ENCODE measurements around the gene TTLL3. TPM values are rescaled to one million over a fixed set of nuclear protein-coding genes. Genes with fewer than 3 reads are reported as not detected.
A peak's percentile ranks its signal among the peaks of the same experiment; 100 is the strongest.
"Not testable (repeated sequence)": the region's sequence is repeated elsewhere in the genome, so short reads cannot be mapped to it uniquely, and the experiment has no call there.

Gene TTLL3
- polyA plus RNA-seq, 1 donor: 37.3 TPM

DNA sequence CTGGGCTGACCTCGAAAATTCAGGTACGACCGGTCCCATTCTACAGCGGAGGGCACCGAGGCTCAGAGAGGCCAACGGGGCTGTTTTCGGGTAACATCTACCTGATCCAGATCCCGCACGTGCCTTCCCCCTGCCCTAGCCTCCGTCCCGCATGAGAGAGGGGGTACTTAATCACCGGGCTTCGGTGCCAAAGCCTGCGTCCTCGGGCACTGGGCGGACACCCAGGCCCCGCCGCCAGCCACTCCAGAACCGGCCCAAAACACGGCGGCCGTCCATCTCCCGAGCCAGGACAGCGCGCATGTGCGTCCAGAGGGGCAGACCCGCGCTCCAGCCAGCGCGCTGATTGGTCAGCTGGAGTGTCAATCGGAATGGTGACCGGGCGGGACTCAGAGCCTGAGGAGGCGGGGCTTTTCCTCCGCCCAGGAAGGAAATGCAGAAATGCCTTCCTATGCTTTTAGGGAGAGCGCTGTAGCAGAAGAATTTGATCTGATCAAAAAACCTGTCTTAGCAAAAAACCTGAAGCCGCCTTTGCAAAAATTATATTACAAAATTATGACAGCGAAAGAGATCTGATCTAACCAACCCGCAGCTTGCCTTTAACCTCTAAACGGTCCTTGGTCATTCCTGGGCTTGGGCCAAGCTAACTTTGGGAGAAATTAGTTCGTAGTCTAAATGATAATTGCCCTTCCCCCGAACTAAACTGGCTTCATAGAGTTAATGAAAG lies 33.8 kb downstream of the TTLL3 start, which contains the start of gene RPUSD3:
Gene RPUSD3 (minus strand): TSS at position 294 of the 724 bp plus-strand sequence. CDS start 18 bp downstream, at position 276.
- peak; percentile 98 for DNase-seq

GRCh38 chr3:9846231-9846630 lies 36.2 kb downstream of the TTLL3 start:
- no peak for DNase-seq

- no peak for DNase-seq
Observed at GRCh38 chr3:9846931-9847488, 36.9 kb downstream of the TTLL3 start.

DNA sequence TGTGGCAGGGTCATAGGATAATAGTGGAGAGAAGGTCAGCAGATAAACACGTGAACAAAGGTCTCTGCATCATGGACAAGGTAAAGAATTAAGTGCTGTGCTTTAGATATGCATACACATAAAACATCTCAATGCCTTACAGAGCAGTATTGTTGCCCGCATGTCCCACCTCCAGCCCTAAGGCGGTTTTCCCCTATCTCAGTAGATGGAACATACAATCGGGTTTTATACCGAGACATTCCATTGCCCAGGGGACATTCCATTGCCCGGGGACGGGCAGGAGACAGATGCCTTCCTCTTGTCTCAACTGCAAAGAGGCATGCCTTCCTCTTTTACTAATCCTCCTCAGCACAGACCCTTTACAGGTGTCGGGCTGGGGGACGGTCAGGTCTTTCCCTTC lies 37.8 kb downstream of the TTLL3 start:
- not testable (repeated sequence) for DNase-seq

DNA sequence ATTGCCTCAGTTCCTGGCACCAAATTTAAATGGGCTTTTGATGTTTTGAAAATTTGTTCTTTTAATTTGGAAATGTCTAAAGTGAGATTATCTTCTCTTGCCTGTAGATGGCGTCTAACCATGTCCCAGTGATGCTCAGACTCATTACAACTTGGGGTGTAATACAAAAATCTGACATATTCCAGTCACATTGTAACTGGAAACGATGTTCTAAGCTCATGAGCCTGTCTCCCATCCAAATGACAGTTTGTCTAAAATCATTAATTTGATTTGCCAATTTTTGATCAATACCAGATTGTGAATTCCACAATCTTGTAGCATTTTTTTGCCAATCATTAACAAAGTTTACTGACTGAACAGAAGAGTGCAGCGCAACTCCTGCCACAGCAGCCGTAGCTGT lies 38.8 kb downstream of the TTLL3 start:
- not testable (repeated sequence) for DNase-seq

DNA sequence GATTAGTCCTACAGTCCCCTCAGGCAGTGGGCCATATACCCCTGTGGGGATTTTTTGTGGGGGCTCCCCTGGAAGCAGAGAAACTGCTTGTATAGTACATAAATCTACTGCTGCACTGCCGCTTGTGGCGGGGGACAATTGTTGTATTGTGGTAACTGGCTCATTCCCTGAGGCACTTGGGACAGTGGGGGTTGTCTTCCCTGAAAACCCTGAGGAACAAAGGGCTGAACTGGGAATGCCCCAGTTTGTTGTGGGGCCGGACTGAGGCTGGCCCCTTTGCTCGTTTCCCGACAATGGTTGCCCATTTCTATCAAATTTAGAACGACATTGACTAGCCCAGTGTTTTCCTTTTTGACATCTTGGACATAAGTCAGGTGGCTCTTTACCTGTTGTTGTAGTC lies 41.3 kb downstream of the TTLL3 start:
- not testable (repeated sequence) for DNase-seq

DNA sequence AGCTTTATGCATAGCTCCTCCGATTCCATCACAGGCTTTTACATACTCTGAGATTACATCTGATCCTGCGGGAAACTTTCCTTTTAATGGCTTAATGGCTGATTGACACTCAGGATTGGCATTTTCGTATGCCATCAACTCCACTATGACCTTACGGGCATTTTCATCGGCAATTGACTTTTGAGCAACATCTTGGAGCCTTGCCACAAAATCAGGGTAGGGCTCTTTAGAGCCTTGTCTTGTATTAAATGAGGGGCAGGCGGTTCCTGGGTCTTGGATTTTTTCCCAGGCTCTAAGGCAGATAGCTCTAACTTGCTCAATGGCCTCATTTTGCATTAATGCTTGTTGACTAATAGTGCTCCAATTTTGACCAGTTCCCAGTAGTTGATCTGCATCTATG lies 41.9 kb downstream of the TTLL3 start:
- DNase-seq: not testable (repeated sequence)

DNA sequence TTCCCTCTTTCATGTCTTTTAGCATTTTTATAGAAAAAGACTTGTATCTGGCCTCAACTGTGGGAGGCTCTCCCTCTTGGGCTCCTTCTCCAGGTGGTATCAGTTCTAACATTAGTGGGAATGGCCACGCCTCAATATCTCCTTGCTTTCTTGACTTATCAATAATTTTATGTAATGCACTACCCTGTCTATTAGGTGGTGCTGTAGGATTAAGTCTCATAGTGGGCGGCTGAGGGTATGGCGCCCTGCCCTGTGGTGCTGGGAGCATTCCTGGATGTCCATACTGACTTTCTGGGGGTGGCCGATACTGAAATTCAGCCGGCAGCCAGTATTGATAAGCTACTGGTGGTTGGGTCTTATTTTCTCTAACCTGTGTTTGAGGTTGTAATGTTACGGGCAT lies 42.5 kb downstream of the TTLL3 start:
- no peak for DNase-seq

DNA sequence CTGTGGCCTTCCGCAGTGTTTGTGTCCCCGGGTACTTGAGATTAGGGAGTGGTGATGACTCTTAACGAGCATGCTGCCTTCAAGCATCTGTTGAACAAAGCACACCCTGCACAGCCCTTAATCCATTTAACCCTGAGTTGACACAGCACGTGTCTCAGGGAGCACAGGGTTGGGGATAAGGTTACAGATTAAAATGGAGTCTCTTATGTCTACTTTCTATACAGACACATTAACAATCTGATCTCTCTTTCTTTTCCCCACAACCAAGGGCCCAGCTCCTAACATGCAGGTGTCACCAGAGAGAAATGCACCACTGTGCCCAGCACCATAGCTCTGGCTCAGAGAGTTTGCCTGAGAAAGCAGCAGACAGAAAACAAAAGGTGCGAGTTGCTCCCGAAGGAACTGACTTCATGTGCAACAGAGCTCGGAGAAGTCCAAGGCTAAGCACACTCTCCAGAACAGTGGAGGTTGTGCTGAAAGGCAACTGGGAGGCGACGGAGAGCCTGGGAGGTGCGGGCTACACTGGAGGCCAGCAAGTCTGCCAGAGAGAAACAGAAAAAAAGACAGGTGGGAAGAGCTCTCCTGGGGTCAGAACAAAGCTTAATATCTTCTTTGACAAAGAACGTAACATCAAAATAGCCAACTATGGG lies 44.4 kb downstream of the TTLL3 start:
- DNase-seq: not testable (repeated sequence)

DNA sequence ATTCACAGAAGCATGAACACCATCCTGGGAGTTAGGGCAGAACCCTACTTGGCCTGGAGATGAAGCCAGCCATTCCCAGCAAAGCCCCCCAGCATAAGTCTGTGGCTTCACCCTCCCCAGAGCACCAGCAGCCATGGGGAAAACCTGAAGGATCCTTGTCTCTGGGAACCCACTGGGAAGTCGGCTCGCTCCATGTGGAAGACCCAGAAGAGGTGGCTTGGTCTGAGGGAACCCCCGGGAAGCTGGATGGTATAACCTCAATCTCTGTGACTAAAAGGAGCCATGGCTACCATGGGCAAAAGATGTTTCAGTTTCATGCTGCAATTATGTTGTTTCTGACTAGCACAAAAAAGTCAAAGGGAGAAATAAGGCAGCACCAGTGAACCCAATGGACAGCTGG lies 45.5 kb downstream of the TTLL3 start:
- DNase-seq: no peak

GRCh38 chr3:9859530-9860025 lies 49.5 kb downstream of the TTLL3 start:
- DNase-seq: no peak

GRCh38 chr3:9861201-9861600 lies 51.1 kb downstream of the TTLL3 start:
- DNase-seq: no peak

DNA sequence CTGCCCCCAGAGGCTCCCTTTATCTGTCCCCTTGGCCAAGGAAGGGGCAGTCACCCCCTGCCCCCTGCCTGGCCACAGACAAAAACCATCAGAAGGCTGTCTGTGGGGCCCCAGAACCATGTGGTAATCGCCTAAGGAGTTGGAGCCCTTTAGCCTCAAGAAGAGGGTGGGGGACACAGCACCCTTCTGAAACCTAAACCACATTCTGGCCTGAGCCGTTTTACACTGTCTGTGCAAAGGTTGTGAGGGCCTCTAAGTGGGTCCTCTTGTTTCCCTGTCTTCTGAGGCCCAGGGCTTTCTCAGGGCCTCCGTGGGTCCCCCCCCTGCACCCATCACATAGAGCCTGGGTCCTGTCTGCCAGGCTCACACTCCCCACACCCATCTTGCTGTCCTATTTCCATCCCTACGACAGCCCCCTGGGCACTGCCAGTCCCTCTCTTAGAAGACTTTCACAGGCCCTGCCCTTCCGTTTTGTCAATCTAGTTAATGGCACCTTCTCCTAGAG lies 51.6 kb downstream of the TTLL3 start:
- DNase-seq: no peak

DNA sequence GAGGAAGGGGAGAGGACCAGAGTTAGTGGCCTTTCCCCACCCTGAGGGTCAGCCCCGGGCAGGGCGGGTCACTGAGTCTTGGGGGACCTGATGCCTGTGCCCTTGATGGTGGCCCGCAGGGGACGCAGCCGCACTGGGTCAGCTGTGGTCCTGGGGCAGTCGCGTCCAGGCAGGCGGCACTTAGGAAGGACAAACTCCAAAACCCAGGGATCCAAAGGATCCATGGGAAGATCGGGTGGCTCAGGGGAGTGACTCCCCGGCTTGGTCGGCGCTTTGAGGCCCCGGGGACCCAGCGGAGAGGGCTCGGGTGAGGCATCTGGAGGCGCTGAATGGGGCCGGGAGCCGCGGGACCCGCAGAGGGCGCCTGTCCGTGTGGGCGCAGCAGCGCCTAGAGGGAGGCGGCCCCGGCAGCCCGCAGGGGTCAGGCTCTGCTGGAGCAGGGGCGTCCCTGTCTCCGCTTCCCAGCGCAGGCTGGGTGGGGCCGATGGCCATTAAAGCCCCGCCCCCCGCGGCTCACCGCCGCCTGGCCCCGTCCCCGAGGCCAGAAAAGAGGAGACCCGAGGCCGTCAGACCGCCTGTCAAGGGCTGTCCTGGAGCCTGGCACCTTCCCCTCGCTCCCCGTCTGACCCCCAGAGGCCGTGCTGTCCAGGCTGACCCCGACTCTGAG lies 52.5 kb downstream of the TTLL3 start:
- peak; percentile 43 for DNase-seq

GRCh38 chr3:9863058-9863772 lies 53.2 kb downstream of the TTLL3 start:
- DNase-seq: no peak

DNA sequence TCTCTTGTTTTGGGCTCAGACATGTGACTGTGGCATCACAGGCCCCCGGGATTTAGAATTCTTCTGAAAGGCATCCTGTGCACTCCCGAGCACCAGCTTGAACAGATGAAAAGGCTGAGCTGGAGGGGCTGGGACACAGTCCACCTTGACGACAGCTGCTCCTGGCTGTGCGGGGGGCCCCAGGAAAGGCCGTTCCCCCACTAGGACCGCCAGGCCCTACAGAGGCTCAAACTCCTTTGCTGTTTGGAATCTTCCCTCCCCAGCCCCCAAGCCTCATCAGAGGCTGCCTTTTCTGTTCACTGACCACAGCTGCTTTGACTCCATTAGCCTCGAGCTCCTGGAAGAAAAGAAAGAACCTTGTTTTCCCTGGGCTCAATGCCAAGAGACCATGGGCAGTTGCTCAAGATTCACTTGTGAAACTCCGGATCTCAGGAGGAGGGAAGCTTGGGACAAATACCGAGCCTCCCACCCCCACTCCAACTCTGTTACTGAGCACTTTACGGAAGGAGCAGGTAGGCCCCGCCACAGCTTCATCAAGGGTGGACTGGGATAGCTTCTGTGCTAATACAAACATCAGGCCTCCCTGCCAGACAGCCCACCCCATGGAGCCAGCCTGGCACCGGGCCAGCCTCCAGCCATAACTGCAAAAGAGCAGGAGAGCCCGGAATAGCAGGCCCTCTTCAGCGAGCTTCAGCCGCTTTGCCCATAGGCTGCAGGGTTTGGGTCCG lies 54.3 kb downstream of the TTLL3 start:
- peak; percentile 66 for DNase-seq

DNA sequence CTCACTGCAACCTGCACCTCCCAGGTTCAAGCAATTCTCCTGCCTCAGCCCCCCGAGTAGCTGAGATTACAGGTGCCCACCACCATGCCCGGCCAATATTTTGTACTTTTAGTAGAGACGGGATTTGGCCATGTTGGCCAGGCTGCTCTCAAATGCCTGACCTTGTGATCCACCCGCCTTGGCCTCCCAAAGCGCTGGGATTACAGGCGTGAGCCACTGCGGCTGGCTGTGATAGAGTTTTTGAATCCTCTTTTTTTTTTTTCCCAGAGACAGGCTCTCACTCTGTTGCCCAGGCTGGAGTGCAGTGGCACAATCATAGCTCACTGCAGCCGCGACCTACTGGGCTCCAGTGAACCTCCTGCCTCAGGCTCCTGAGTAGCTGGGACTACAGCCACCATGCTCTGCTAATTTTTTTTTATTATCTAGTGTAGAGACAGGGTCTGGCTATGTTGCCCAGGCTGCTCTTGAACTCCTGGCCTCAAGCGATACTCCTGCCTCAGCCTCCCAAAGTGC lies 55.1 kb downstream of the TTLL3 start:
- not testable (repeated sequence) for DNase-seq

- DNase-seq: no peak
Observed at GRCh38 chr3:9866639-9867038, 56.6 kb downstream of the TTLL3 start.

DNA sequence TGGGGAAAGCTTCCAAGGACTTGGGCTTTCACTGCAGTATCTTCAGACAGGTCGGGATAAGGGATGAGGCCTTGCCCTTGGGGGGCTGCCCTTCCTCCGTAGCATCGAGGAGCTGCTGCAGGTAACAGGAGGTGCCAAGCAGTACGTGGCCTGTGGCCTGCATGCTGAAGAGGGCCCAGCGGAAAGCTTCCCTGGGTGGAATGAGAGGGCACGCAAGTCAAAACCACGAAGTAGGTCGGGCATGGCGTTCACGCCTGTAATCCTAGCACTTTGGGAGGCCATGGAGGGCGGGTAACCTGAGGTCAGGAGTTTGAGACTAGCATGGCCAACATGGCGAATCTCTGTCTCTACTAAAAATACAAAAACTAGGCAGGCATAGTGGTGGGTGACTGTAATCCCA lies 57.0 kb downstream of the TTLL3 start:
- DNase-seq: no peak

GRCh38 chr3:9869955-9870354 lies 59.9 kb downstream of the TTLL3 start:
- no peak for DNase-seq

- no peak for DNase-seq
Observed at GRCh38 chr3:9870978-9871377, 60.9 kb downstream of the TTLL3 start.
